Measurements from ENCODE around the gene VASH2. TPM values are rescaled to one million over a fixed set of nuclear protein-coding genes. Genes with fewer than 3 reads are reported as not detected.

Gene VASH2
- total and polyA plus RNA-seq, 2 of the 4 experiments (the other 2 are of a cell fraction) = 0.90 to 1.2 TPM

DNA sequence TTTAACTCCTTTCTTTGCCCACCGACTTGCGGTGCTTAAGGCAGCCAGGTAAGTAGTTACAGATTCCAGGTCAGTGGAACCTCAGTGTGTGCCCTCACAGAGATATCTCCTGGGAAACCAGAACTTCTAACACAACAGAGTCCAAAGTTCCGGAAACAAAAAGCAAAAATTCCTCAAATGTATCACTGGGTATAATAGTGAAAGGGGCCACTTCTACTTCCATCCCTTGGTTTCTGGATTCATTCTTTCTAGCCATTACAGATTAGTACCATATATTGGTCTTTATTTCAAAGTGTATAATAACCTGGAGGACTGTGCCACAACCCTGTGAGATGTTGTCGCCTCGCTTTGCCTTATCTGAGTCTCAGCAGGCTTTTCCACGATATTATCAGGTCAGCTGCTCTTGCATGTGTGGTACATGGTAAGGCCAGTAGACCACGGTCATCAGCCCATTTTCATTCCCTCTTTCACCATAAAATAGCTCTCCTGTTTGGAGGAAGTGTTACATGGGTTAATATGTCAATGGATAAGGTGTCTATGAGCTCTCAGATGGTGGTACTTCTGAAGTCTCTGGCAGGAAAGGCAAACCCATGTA, 14.9 kb upstream of the VASH2 start:
- DNase-seq (no peak), ATAC-seq (ENCODE audit: low read depth) (no peak)
- no peak overlapping the region for H3K56ac ChIP-seq (ENCODE audit: extremely low read depth, insufficient read depth, low read length)
- no peak overlapping the region for H3K4me2 ChIP-seq (ENCODE audit: low read depth, low read length)
- H4K8ac ChIP-seq (ENCODE audit: low read depth in 2 of 2, low read length in 2 of 2) = no peak overlapping the region
- H3K9me1 ChIP-seq (ENCODE audit: insufficient read depth, low read length) = no peaks in the 10 kb centered on the region
- no peaks in the 10 kb centered on the region for H3K79me1 ChIP-seq (ENCODE audit: low read depth in 1 of 2, low read length in 2 of 2)
- H2AK5ac ChIP-seq (ENCODE audit: low read depth, low read length) = no peak overlapping the region
- no peak overlapping the region for H3K18ac ChIP-seq (ENCODE audit: low read depth, low read length)
- ChIA-PET CTCF (no interaction called here), POLR2A (ENCODE audit: unreplicated experiment) (no interaction called here)
- in situ Hi-C loops (cut with MboI; ENCODE audit: low sequenced_read_pairs) (no loop called here), intact Hi-C loops (cut with micrococcal nuclease) (no loop called here), dilution Hi-C loops (cut with HindIII; ENCODE audit: low sequenced_read_pairs, unreplicated experiment) (no loop called here)
- H3K14ac ChIP-seq (replicated peaks; ENCODE audit: low read depth, low read length) = no peak overlapping the region
- H2AFZ ChIP-seq (replicated peaks; ENCODE audit: low read length, poor library complexity) = no peak overlapping the region
- H3K27ac ChIP-seq (ENCODE audit: insufficient read depth, low read length) = no peak overlapping the region
- H3K4ac ChIP-seq (ENCODE audit: low read depth, low read length) = no peak overlapping the region
- no peak overlapping the region for H3K4me3 ChIP-seq (ENCODE audit: insufficient read depth, low read depth, low read length)
- no TSS peak for BruUV-seq (replicated peaks)
- H4K91ac ChIP-seq (ENCODE audit: insufficient read depth, low read depth, low read length) = no peak overlapping the region
- no peak overlapping the region for H2BK20ac ChIP-seq (ENCODE audit: low read depth, low read length)
- H3K36me3 ChIP-seq (ENCODE audit: control insufficient read depth, insufficient read depth, low read length) = no peaks in the 10 kb centered on the region
- no peaks in the 10 kb centered on the region for H3K4me1 ChIP-seq (ENCODE audit: control insufficient read depth, insufficient read depth, low read length)
- H2BK5ac ChIP-seq (ENCODE audit: low read depth, low read length, poor library complexity, severe bottlenecking) = no peak overlapping the region
- no peak overlapping the region for H2BK120ac ChIP-seq (ENCODE audit: low read depth, low read length)
- no peak overlapping the region for H4K5ac ChIP-seq (ENCODE audit: low read depth, low read length)
- no peak overlapping the region for H2AK9ac ChIP-seq (replicated peaks; ENCODE audit: low read depth, low read length, poor library complexity)
- H3K23ac ChIP-seq (ENCODE audit: low read depth, low read length) = no peak overlapping the region
- H2BK15ac ChIP-seq (ENCODE audit: low read depth, low read length) = no peak overlapping the region
- peaks cover 12% of the 10 kb centered on the region for H3K27me3 ChIP-seq (ENCODE audit: control insufficient read depth, insufficient read depth, low read length)
- peaks cover 5% of the 10 kb centered on the region for H3K9me3 ChIP-seq (ENCODE audit: control insufficient read depth, insufficient read depth, low read length)
- WGBS, 2 experiments (ENCODE audit: extremely low coverage in 2 of 2, insufficient read length in 1 of 2) = no CpG with 5 or more reads among the region's 7 CpGs
- H4K20me1 ChIP-seq (ENCODE audit: insufficient read depth, low read length) = no peaks in the 10 kb centered on the region
- no peak overlapping the region for H3K9ac ChIP-seq (ENCODE audit: low read depth, low read length)
- TF ChIP-seq POLR2A (IDR thresholded peaks at IDR 0.05; ENCODE audit: low read depth, low read length) = no peak
- no peak for TF ChIP-seq MAZ (IDR thresholded peaks at IDR 0.05; ENCODE audit: borderline replicate concordance, low read depth, low read length)
- no peak for TF ChIP-seq RFX5 (IDR thresholded peaks at IDR 0.05; ENCODE audit: low read depth, low read length)
- no peak for TF ChIP-seq CEBPB (IDR thresholded peaks at IDR 0.05; ENCODE audit: low read depth, low read length)
- no peak for TF ChIP-seq NFE2L2 (IDR thresholded peaks at IDR 0.05; ENCODE audit: low read depth, low read length)
- no peak for TF ChIP-seq USF2 (IDR thresholded peaks at IDR 0.05; ENCODE audit: low read depth, low read length)
- TF ChIP-seq FOS (IDR thresholded peaks at IDR 0.05; ENCODE audit: low read depth, low read length) = no peak
- TF ChIP-seq, protein P1, sequence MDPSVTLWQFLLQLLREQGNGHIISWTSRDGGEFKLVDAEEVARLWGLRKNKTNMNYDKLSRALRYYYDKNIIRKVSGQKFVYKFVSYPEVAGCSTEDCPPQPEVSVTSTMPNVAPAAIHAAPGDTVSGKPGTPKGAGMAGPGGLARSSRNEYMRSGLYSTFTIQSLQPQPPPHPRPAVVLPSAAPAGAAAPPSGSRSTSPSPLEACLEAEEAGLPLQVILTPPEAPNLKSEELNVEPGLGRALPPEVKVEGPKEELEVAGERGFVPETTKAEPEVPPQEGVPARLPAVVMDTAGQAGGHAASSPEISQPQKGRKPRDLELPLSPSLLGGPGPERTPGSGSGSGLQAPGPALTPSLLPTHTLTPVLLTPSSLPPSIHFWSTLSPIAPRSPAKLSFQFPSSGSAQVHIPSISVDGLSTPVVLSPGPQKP (IDR thresholded peaks at IDR 0.05; ENCODE audit: borderline replicate concordance, low read depth, low read length) = no peak
- no peak for TF ChIP-seq RAD21 (IDR thresholded peaks at IDR 0.05; ENCODE audit: low read length)
- TF ChIP-seq RCOR1 (IDR thresholded peaks at IDR 0.05; ENCODE audit: insufficient replicate concordance, low read length) = no peak
- no peak for TF ChIP-seq MAFK (IDR thresholded peaks at IDR 0.05; ENCODE audit: low read depth, low read length)
- TF ChIP-seq, protein P2, sequence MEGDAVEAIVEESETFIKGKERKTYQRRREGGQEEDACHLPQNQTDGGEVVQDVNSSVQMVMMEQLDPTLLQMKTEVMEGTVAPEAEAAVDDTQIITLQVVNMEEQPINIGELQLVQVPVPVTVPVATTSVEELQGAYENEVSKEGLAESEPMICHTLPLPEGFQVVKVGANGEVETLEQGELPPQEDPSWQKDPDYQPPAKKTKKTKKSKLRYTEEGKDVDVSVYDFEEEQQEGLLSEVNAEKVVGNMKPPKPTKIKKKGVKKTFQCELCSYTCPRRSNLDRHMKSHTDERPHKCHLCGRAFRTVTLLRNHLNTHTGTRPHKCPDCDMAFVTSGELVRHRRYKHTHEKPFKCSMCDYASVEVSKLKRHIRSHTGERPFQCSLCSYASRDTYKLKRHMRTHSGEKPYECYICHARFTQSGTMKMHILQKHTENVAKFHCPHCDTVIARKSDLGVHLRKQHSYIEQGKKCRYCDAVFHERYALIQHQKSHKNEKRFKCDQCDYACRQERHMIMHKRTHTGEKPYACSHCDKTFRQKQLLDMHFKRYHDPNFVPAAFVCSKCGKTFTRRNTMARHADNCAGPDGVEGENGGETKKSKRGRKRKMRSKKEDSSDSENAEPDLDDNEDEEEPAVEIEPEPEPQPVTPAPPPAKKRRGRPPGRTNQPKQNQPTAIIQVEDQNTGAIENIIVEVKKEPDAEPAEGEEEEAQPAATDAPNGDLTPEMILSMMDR (conservative IDR thresholded peaks at IDR 0.05; ENCODE audit: low read depth, low read length) = no peak
